ENCODE measurements around the gene RASSF6. TPM values are rescaled to one million over a fixed set of nuclear protein-coding genes. Genes with fewer than 3 reads are reported as not detected.
"Not testable (repeated sequence)": the region's sequence is repeated elsewhere in the genome, so short reads cannot be mapped to it uniquely, and the experiment has no call there.

Gene RASSF6
- total RNA-seq, 1 experiment from 2014 or later: 0.22 TPM

DNA sequence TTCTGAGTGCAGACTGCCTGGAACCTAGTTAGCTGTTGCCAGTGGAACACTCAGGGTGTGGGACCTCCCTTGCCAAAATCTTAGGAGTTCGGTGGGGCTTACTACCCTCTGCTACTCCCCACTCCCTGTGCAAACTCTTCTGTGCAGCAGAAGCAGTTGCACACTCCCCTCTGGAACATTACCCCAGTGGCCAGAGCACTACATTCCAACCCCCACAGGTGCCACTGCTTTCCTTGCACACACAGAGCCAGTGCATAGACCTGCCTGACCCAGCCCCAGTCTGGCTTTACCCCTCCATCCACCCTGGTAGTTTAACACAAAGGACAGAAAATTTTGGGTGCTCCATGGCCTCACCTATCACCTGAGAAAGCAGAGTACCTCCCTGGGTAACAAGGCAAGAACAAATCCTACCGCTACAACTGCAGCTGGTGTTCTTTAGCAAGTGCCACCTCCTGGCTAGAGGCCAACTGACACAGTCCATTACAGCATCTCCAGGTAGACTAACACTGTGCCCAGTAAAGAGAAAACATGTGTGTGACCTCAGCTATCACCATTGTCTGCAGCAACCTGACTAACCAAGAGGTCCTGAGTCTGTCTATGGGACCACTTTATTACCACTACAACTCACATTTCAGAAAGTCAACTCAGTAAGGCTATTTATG lies 11.5 kb upstream of the RASSF6 start:
- TF ChIP-seq, protein P1, sequence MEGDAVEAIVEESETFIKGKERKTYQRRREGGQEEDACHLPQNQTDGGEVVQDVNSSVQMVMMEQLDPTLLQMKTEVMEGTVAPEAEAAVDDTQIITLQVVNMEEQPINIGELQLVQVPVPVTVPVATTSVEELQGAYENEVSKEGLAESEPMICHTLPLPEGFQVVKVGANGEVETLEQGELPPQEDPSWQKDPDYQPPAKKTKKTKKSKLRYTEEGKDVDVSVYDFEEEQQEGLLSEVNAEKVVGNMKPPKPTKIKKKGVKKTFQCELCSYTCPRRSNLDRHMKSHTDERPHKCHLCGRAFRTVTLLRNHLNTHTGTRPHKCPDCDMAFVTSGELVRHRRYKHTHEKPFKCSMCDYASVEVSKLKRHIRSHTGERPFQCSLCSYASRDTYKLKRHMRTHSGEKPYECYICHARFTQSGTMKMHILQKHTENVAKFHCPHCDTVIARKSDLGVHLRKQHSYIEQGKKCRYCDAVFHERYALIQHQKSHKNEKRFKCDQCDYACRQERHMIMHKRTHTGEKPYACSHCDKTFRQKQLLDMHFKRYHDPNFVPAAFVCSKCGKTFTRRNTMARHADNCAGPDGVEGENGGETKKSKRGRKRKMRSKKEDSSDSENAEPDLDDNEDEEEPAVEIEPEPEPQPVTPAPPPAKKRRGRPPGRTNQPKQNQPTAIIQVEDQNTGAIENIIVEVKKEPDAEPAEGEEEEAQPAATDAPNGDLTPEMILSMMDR (conservative IDR thresholded peaks at IDR 0.05): no peak

GRCh38 chr4:73628834-73629233 lies 8.6 kb upstream of the RASSF6 start:
- not testable (repeated sequence) for H4K91ac ChIP-seq (ENCODE audit: insufficient read length, low read depth, low read length); H3K27ac Mint-ChIP-seq; H2BK5ac ChIP-seq (ENCODE audit: insufficient read length, low read length); H3K79me2 ChIP-seq (ENCODE audit: insufficient read depth, low read length); H2BK15ac ChIP-seq (ENCODE audit: low read depth, low read length); H3K4ac ChIP-seq (ENCODE audit: low read depth, low read length); H3K36me3 Mint-ChIP-seq (ENCODE audit: insufficient read depth in 1 of 3, low read depth in 3 of 3); H3K14ac ChIP-seq (ENCODE audit: insufficient read depth, low read length); H2AK5ac ChIP-seq (ENCODE audit: insufficient read length, low read length); H3K9ac ChIP-seq (ENCODE audit: extremely low read depth, insufficient read length, low read length); DNase-seq; H3K9me3 Mint-ChIP-seq; H3K4me2 ChIP-seq (ENCODE audit: insufficient read depth, insufficient read length, low read length); H4K5ac ChIP-seq (ENCODE audit: insufficient read length, low read depth, low read length); H3K4me1 ChIP-seq (ENCODE audit: insufficient read depth, low read length); H3T11ph ChIP-seq (ENCODE audit: low read length); H3K79me1 ChIP-seq (ENCODE audit: insufficient read depth, low read depth, low read length, poor library complexity, severe bottlenecking); H3K23ac ChIP-seq (ENCODE audit: insufficient read length, low read depth, low read length); H3K4me3 Mint-ChIP-seq; H2BK12ac ChIP-seq (ENCODE audit: insufficient read length, low read depth, low read length); H3K18ac ChIP-seq (ENCODE audit: insufficient read length, low read depth, low read length); H3K23me2 ChIP-seq (ENCODE audit: insufficient read length, low read depth, low read length, poor library complexity, severe bottlenecking); H2BK20ac ChIP-seq (ENCODE audit: low read depth, low read length, poor library complexity, severe bottlenecking); H4K20me1 ChIP-seq (ENCODE audit: control insufficient read depth, insufficient read depth, insufficient read length); H2BK120ac ChIP-seq (ENCODE audit: low read depth, low read length, poor library complexity, severe bottlenecking); H3K27ac ChIP-seq (ENCODE audit: insufficient read length, low read depth, low read length); H3K27me3 ChIP-seq (ENCODE audit: insufficient read depth, low read length); H2AFZ ChIP-seq (ENCODE audit: low read length); H3K27me3 Mint-ChIP-seq (ENCODE audit: low read depth); H3K9me3 ChIP-seq (ENCODE audit: control insufficient read depth, low read depth, low read length); H3K56ac ChIP-seq (ENCODE audit: insufficient read length, low read depth, low read length); H3K4me1 Mint-ChIP-seq; H4K8ac ChIP-seq (replicated peaks; ENCODE audit: insufficient read length, low read depth, low read length)
- WGBS (ENCODE audit: extremely low coverage, insufficient read length, low lambda C conversion rate): no CpG with 5 or more reads among the region's 1 CpG

More for the DNA sequence above, 11.5 kb upstream of the RASSF6 start:
- H3K4me2 ChIP-seq (ENCODE audit: insufficient read depth, insufficient read length, low read length): no peak overlapping the region
- H2BK20ac ChIP-seq (ENCODE audit: low read depth, low read length, poor library complexity, severe bottlenecking): no peak overlapping the region
- no peak overlapping the region for H3K23ac ChIP-seq (ENCODE audit: insufficient read length, low read depth, low read length)
- H3K23me2 ChIP-seq (ENCODE audit: insufficient read length, low read depth, low read length, poor library complexity, severe bottlenecking): no peaks in the 10 kb centered on the region
- H4K5ac ChIP-seq (ENCODE audit: insufficient read length, low read depth, low read length): no peak overlapping the region
- H3K36me3 Mint-ChIP-seq (ENCODE audit: insufficient read depth in 1 of 3, low read depth in 3 of 3): no peaks in the 10 kb centered on the region
- H3K27ac ChIP-seq (ENCODE audit: insufficient read length, low read depth, low read length): no peak overlapping the region
- H3K79me2 ChIP-seq (ENCODE audit: insufficient read depth, low read length): no peaks in the 10 kb centered on the region
- no peak overlapping the region for H3K9ac ChIP-seq (ENCODE audit: extremely low read depth, insufficient read length, low read length)
- WGBS (ENCODE audit: extremely low coverage, insufficient read length, low lambda C conversion rate): no CpG with 5 or more reads among the region's 2 CpGs
- H2BK15ac ChIP-seq (ENCODE audit: low read depth, low read length): no peak overlapping the region
- no peak overlapping the region for H2BK120ac ChIP-seq (ENCODE audit: low read depth, low read length, poor library complexity, severe bottlenecking)
- no peak overlapping the region for H3K18ac ChIP-seq (ENCODE audit: insufficient read length, low read depth, low read length)
- H3K27me3 Mint-ChIP-seq (ENCODE audit: low read depth): peaks cover 2% of the 10 kb centered on the region; the same call in 1 of the 2 replicates
- H2AK5ac ChIP-seq (ENCODE audit: insufficient read length, low read length): no peak overlapping the region
- H2BK5ac ChIP-seq (ENCODE audit: insufficient read length, low read length): no peak overlapping the region
- no peaks in the 10 kb centered on the region for H4K20me1 ChIP-seq (ENCODE audit: control insufficient read depth, insufficient read depth, insufficient read length)
- H3K14ac ChIP-seq (ENCODE audit: insufficient read depth, low read length): no peak overlapping the region
- peaks cover 0 to 3% of the 10 kb centered on the region in 2 experiments; a peak in 3 of 5 replicates for H3K9me3 Mint-ChIP-seq
- no peak for DNase-seq
- no peak overlapping the region for H4K8ac ChIP-seq (replicated peaks; ENCODE audit: insufficient read length, low read depth, low read length)
- H3T11ph ChIP-seq (ENCODE audit: low read length): no peak overlapping the region
- no peaks in the 10 kb centered on the region for H3K27me3 ChIP-seq (ENCODE audit: insufficient read depth, low read length)
- no peaks in the 10 kb centered on the region; the same call in 1 of the 2 replicates for H3K4me1 ChIP-seq (ENCODE audit: insufficient read depth, low read length)
- H3K27ac Mint-ChIP-seq: no peak overlapping the region; a peak in 1 of 7 replicates
- no peak overlapping the region for H3K4ac ChIP-seq (ENCODE audit: low read depth, low read length)
- no peak overlapping the region for H2BK12ac ChIP-seq (ENCODE audit: insufficient read length, low read depth, low read length)
- no peak overlapping the region for H2AFZ ChIP-seq (ENCODE audit: low read length)
- H3K56ac ChIP-seq (ENCODE audit: insufficient read length, low read depth, low read length): no peak overlapping the region
- H4K91ac ChIP-seq (ENCODE audit: insufficient read length, low read depth, low read length): no peak overlapping the region
- H3K79me1 ChIP-seq (ENCODE audit: insufficient read depth, low read depth, low read length, poor library complexity, severe bottlenecking): no peaks in the 10 kb centered on the region
- no peak overlapping the region for H3K4me3 Mint-ChIP-seq
- no peaks in the 10 kb centered on the region for H3K9me3 ChIP-seq (ENCODE audit: control insufficient read depth, low read depth, low read length)
- H3K4me1 Mint-ChIP-seq: 0 out of 4 replicates have a peak, but pooled peaks cover 2 to 3% of the 10 kb centered on the region in 2 experiments
